ENCODE data around the gene MDFIC. TPM values are rescaled to one million over a fixed set of nuclear protein-coding genes. Genes with fewer than 3 reads are reported as not detected.

MDFIC gene
- total RNA-seq, 4 donors from 2014 or later: 50.3 to 89.5 (median 58.1) TPM

DNA sequence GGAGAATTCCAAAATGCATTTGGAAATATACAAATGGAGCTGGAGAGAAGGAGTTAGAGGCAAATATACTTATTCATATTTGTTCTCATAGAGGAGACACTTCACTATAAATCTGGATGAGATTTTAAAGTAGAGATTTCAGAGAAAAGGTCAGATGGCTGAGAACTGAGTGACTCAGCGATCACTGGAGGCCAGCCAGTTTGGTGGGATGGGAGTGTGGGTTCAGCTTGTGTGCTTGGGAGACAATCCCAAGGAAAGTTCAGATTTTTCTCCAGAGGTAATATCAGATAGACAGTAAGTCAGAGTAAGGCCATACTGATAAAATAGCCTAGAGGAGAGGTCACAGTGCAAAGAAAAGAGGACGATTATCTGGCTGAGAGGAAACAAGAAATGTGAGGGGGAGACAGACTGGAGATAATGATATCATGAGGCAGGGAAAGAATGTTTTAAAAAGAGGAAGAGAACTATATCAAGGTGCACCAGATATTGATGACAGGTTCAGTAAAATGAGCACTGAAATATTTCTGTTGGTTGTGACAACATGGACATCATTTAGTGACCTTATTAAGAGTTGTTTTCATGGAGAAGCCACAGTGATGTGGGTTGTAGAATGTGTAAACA, 67.0 kb downstream of the MDFIC start:
- H3K27ac ChIP-seq: peak overlapping the region in 2 of 3 donors; percentile 24 to 50
- no peak for TF ChIP-seq POLR2A (IDR thresholded peaks at IDR 0.05)
- TF ChIP-seq, protein P1, sequence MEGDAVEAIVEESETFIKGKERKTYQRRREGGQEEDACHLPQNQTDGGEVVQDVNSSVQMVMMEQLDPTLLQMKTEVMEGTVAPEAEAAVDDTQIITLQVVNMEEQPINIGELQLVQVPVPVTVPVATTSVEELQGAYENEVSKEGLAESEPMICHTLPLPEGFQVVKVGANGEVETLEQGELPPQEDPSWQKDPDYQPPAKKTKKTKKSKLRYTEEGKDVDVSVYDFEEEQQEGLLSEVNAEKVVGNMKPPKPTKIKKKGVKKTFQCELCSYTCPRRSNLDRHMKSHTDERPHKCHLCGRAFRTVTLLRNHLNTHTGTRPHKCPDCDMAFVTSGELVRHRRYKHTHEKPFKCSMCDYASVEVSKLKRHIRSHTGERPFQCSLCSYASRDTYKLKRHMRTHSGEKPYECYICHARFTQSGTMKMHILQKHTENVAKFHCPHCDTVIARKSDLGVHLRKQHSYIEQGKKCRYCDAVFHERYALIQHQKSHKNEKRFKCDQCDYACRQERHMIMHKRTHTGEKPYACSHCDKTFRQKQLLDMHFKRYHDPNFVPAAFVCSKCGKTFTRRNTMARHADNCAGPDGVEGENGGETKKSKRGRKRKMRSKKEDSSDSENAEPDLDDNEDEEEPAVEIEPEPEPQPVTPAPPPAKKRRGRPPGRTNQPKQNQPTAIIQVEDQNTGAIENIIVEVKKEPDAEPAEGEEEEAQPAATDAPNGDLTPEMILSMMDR (IDR thresholded peaks at IDR 0.05): no peak
- no peaks in the 10 kb centered on the region for H3K36me3 ChIP-seq
- H3K27me3 ChIP-seq: no peaks in the 10 kb centered on the region
- H3K4me1 ChIP-seq: peaks cover 10 to 18% of the 10 kb centered on the region in 2 donors
- WGBS, 2 donors: 69 to 75% methylated on average over 2 of the region's 2 CpGs
- intact Hi-C loops (cut with DNase I): no loop called here
- H3K4me3 ChIP-seq (replicated peaks in 1 of 3): no peak overlapping the region
- DNase-seq: peak; percentile 30 to 34
- H3K9me3 ChIP-seq: no peaks in the 10 kb centered on the region

DNA sequence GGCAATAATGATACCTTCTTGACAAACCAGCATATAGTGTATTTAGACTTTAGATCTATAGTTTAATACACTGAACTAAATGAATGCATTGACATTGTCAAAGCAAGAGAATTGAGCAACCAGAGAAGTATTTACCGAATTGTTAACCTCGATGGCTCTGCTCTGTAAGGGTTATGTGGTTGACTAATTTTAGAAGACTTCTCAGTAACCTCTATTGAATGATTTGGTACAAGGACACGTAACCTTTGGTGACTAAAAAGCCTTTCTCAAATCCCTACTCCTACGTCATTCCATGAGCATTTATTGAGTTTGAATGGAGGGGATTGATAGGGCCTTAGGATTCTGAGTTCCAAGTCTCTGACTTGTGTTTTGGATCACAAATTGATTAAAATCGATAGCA, 67.6 kb downstream of the MDFIC start:
- no peak overlapping the region for H3K4me3 ChIP-seq (replicated peaks in 1 of 3)
- TF ChIP-seq, protein P1 (IDR thresholded peaks at IDR 0.05): no peak
- no peak for TF ChIP-seq POLR2A (IDR thresholded peaks at IDR 0.05)
- peaks cover 10 to 18% of the 10 kb centered on the region in 2 donors for H3K4me1 ChIP-seq
- WGBS, 2 donors: 87 to 89% methylated on average over 5 of the region's 5 CpGs
- intact Hi-C loops (cut with DNase I): no loop called here
- DNase-seq: no peak
- no peaks in the 10 kb centered on the region for H3K36me3 ChIP-seq
- H3K27ac ChIP-seq: peak overlapping the region in 1 of 3 donors; percentile 50
- H3K9me3 ChIP-seq: no peaks in the 10 kb centered on the region
- H3K27me3 ChIP-seq: no peaks in the 10 kb centered on the region

DNA sequence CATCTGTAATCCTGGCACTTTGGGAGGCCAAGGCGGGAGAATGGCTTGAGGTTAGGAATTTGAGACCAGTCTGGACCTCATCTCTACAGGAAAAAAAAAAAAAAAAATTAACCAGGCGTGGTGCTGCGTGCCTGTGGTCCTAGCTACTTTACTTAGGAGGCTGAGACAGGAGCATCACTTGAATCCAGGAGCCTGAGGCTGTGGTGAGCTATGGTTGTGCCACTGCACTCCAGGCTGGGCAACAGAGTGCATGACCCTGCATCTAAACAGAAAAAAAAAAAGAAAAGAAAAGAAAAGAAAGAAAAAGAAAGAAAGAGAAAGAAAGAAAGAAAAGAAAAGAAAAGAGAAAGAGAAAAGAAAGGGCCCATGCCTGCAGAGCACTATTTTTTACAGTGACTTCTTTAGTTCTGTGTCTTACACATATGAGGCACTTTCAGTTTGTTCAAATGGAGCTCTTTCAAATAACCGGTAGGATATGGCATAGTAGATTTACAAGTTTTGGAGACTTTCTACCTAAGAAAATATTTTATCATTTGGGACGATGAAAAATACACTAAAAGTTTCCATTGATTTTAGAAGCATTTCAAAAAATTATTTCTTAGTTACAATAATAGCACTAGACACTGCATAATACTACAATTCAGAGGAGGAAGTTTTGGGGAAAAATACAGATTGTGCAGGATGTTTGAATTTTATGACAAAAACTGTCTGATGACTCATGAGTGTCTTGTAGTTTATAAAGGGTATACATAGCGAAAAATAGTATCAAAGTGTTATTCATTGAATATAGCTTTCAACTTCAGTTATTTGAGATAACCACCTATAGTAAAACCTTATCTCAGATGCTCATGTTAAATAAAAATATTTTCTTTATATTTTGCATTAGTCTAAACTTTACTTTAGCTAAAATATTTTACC, 75.9 kb downstream of the MDFIC start:
- Histone ChIP-seq H3K4me1 (no peaks in the 10 kb centered on the region), H3K27ac (no peak overlapping the region), H3K27me3 (no peaks in the 10 kb centered on the region), H3K9me3 (no peaks in the 10 kb centered on the region), H3K4me3 (replicated peaks in 1 of 3) (no peak overlapping the region), H3K36me3 (no peaks in the 10 kb centered on the region)
- intact Hi-C loops (cut with DNase I): no loop called here
- 90 to 91% methylated on average over 6 of the region's 6 CpGs for WGBS, 2 donors
- no peak for DNase-seq
- no peak for TF ChIP-seq POLR2A (IDR thresholded peaks at IDR 0.05)
- TF ChIP-seq, protein P1 (IDR thresholded peaks at IDR 0.05): no peak

DNA sequence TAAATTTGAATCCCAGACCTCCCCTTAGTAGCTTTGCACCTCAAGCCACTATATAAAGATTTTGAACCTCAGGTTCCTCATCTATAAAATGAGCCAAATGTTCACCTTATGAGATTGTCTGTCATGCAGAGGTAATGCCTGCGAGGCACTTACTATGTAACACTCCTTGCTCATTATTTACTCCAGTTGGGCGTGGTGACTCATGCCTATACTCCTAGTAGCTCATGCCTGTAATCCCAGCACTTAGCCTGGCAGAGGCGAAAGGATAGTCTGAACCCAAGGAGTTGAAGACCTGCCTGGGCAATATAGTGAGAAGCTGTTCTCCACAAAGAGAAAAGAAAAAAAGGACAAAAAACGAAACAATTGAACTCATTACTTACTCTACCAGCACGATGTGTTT, 82.2 kb downstream of the MDFIC start:
- Histone ChIP-seq H3K4me1 (peaks cover 8 to 14% of the 10 kb centered on the region in 2 donors), H3K9me3 (no peaks in the 10 kb centered on the region), H3K27ac (no peak overlapping the region), H3K27me3 (no peaks in the 10 kb centered on the region), H3K36me3 (no peaks in the 10 kb centered on the region), H3K4me3 (replicated peaks in 1 of 3) (no peak overlapping the region)
- 95 to 98% methylated on average over 5 of the region's 5 CpGs for WGBS, 2 donors
- TF ChIP-seq POLR2A (IDR thresholded peaks at IDR 0.05): no peak
- TF ChIP-seq, protein P1 (IDR thresholded peaks at IDR 0.05): no peak
- intact Hi-C loops (cut with DNase I): no loop called here
- DNase-seq: no peak

DNA sequence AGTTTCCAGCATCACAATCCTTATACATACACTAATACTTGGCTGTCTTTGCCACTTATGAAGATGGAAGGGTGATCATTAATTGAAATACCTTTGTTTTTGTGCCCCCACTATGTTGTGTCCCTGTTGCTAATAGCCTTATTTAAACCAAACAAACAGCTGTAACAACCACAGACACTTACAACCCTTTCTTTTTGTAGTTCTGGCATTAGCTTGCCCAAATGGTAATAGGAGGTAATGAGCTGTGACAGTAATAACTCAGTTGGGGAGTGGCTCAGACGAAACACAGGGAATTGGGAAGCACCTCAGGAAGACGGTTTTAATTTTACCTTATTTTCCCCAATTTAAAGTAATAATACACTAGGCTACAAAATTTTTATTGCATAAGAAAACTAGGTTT, 83.4 kb downstream of the MDFIC start:
- WGBS, 2 donors: 72 to 73% methylated on average over 2 of the region's 2 CpGs
- Histone ChIP-seq H3K27me3 (no peaks in the 10 kb centered on the region), H3K4me3 (replicated peaks in 1 of 3) (no peak overlapping the region), H3K9me3 (no peaks in the 10 kb centered on the region), H3K4me1 (peaks cover 19 to 25% of the 10 kb centered on the region in 2 donors), H3K27ac (no peak overlapping the region), H3K36me3 (no peaks in the 10 kb centered on the region)
- no peak for DNase-seq
- TF ChIP-seq POLR2A (IDR thresholded peaks at IDR 0.05): no peak
- TF ChIP-seq, protein P1 (IDR thresholded peaks at IDR 0.05): no peak
- intact Hi-C loops (cut with DNase I): no loop called here

Measured in thyroid gland (tissue), 4 donors.